ENCODE measurements around the gene ERICH2. TPM values are rescaled to one million over a fixed set of nuclear protein-coding genes. Genes with fewer than 3 reads are reported as not detected.

The ERICH2 gene
- polyA plus RNA-seq, 1 donor = 0.56 TPM

GRCh38 chr2:170764880-170765261 lies 5.3 kb upstream of the ERICH2 start:
- DNase-seq = no peak

GRCh38 chr2:170766693-170767092 lies 3.5 kb upstream of the ERICH2 start:
- DNase-seq = no peak

GRCh38 chr2:170770606-170771420 lies 635 bp downstream of the ERICH2 start:
- peak; percentile 26 for DNase-seq

GRCh38 chr2:170771421-170771937 lies 1.3 kb downstream of the ERICH2 start:
- peak; percentile 1 for DNase-seq

- no peak for DNase-seq
Measured at GRCh38 chr2:170772295-170772694, 2.1 kb downstream of the ERICH2 start.

- no peak for DNase-seq
Measured at GRCh38 chr2:170774074-170774473, 3.9 kb downstream of the ERICH2 start.

- no peak for DNase-seq
Measured at GRCh38 chr2:170778900-170779299, 8.7 kb downstream of the ERICH2 start.

- DNase-seq = no peak
Measured at GRCh38 chr2:170779304-170779703, 9.1 kb downstream of the ERICH2 start.

- DNase-seq = no peak
Measured at GRCh38 chr2:170782673-170783072, 12.5 kb downstream of the ERICH2 start.

- DNase-seq = no peak
Measured at GRCh38 chr2:170783549-170783948, 13.4 kb downstream of the ERICH2 start.

- no peak for DNase-seq
Measured at GRCh38 chr2:170798996-170799395, 28.8 kb downstream of the ERICH2 start.

GRCh38 chr2:170806548-170806947 lies 36.4 kb downstream of the ERICH2 start:
- DNase-seq = no peak

GRCh38 chr2:170812710-170813600 lies 42.8 kb downstream of the ERICH2 start:
- DNase-seq = peak; percentile 82

- peak; percentile 61 for DNase-seq
Measured at GRCh38 chr2:170813611-170814532, 43.7 kb downstream of the ERICH2 start.

GRCh38 chr2:170814533-170815230 lies 44.5 kb downstream of the ERICH2 start:
- no peak for DNase-seq

- DNase-seq = no peak
Measured at GRCh38 chr2:170815311-170815710, 45.1 kb downstream of the ERICH2 start.

GRCh38 chr2:170815746-170816503 lies 45.7 kb downstream of the ERICH2 start:
- peak; percentile 53 for DNase-seq

- DNase-seq = peak; percentile 33
Measured at GRCh38 chr2:170816504-170817092, 46.4 kb downstream of the ERICH2 start, which contains the start of gene GAD1. TSS of gene GAD1 (plus strand) at chr2:170816887. CDS start at chr2:170818592, 1,705 bp downstream.

GRCh38 chr2:170817093-170818035 lies 47.2 kb downstream of the ERICH2 start:
- DNase-seq = no peak

Measured in hindlimb muscle (tissue), 1 donor.